Thyroid gland (tissue), 4 donors: ENCODE results near the gene DEFB132.

Source experiments
- POLR2A ChIP-seq, 2 donors: fragments of 450-650 bp; IDR thresholded peaks; one replicate each; pipeline ENCODE4 v1.6.1; 2017; ENCODE audit warnings: antibody characterized with exemption in 2 of 2, mild to moderate bottlenecking in 2 of 2, moderate library complexity in 1 of 2
- TF ChIP-seq, protein P1 (sequence below), 6 experiments: fragments of 200-600 bp in 3 of 6; fragments of 450-650 bp in 3 of 6; sonication (generic) in 3 of 6; IDR thresholded peaks; one replicate each; pipeline ENCODE4 v1.5.1; 2016 to 2019; ENCODE audit warnings: antibody characterized with exemption in 6 of 6, mild to moderate bottlenecking in 2 of 6, inconsistent platforms in 1 of 6, moderate library complexity in 1 of 6

DNA sequence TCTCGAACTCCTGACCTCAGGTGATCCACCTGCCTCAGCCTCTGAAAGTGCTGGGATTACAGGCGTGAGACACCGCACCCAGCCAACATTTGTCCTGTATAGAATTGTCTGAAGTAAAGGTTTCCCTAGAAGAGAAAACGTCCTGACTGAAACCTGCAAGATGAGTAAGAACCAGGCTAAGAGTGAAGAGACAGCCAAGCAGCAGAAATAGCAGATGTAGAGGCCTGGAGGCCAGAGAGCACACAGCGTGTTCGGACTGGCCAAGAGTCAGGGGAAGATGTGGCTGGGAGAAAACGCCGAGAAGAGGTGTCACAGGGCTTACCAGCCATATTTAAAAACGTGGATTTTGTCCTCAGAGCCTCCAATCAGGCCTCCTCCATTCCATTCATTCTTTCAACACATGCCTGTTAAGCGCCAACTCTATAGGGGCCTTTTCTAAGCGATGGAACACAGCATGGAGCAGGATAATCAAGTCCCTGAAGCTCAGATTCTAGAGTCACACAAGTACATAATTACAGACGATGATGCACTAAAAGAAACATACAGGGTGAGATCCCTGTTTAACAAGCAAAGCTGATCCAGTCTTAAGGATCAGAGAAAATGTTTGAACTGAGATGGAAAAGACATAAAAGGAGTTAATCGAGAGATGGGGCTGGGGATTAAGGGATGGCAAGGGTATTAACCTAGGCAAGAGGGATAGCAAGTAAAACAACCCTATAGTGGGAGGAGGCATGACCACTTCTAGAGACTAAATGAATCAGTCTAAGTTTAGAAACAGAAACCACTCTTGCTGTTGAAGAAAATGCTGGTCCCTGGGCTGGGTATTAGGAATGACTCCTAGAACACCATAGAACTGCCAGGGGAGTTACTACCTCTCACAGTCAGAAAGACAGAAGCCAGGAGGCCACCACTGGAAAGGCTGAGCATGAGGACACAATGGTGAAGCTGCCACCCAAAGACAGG is 44.6 kb downstream of the DEFB132 start:
- TF ChIP-seq, protein P1, sequence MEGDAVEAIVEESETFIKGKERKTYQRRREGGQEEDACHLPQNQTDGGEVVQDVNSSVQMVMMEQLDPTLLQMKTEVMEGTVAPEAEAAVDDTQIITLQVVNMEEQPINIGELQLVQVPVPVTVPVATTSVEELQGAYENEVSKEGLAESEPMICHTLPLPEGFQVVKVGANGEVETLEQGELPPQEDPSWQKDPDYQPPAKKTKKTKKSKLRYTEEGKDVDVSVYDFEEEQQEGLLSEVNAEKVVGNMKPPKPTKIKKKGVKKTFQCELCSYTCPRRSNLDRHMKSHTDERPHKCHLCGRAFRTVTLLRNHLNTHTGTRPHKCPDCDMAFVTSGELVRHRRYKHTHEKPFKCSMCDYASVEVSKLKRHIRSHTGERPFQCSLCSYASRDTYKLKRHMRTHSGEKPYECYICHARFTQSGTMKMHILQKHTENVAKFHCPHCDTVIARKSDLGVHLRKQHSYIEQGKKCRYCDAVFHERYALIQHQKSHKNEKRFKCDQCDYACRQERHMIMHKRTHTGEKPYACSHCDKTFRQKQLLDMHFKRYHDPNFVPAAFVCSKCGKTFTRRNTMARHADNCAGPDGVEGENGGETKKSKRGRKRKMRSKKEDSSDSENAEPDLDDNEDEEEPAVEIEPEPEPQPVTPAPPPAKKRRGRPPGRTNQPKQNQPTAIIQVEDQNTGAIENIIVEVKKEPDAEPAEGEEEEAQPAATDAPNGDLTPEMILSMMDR (IDR thresholded peaks at IDR 0.05): no peak
- no peak for TF ChIP-seq POLR2A (IDR thresholded peaks at IDR 0.05)
